ENCODE measurements around the gene UMOD. TPM values are rescaled to one million over a fixed set of nuclear protein-coding genes. Genes with fewer than 3 reads are reported as not detected.

Gene UMOD
- total and polyA plus RNA-seq, 2 donors (not counting 3 experiments of a cell fraction or from before 2014, with no cell fraction given) = not detected

GRCh38 chr16:20308266-20308665, 44.2 kb downstream of the UMOD start:
- H3K27ac ChIP-seq (ENCODE audit: insufficient read depth, low read depth, low read length) = no peak overlapping the region
- intact Hi-C loops (cut with micrococcal nuclease) (loop anchor here (10.0 kb wide), 1 partner anchor 323 kb away; no protein-coding TSS in a partner anchor), dilution Hi-C loops (cut with MboI; ENCODE audit: extremely low pct_ligation_motif_present, low sequenced_read_pairs) (no loop called here)
- no peaks in the 10 kb centered on the region for H3K79me2 ChIP-seq (ENCODE audit: control insufficient read depth, insufficient read depth, low read length)
- H3K4me3 ChIP-seq (replicated peaks in 1 of 3; ENCODE audit: insufficient read depth in 1 of 3, low read depth in 1 of 3, low read length in 3 of 3) = no peak overlapping the region
- ChIA-PET CTCF (no interaction called here), POLR2A (no interaction called here)
- H3K4me2 ChIP-seq (ENCODE audit: insufficient read depth, low read length) = no peak overlapping the region
- FAIRE-seq (no peak), DNase-seq (ENCODE audit: low read depth, low spot score) (no peak)
- H3K9me3 ChIP-seq (replicated peaks; ENCODE audit: control insufficient read depth, insufficient read depth, low read length) = no peaks in the 10 kb centered on the region
- no peaks in the 10 kb centered on the region for H3K36me3 ChIP-seq (ENCODE audit: control insufficient read depth in 2 of 2, extremely low read depth in 1 of 2, insufficient read depth in 2 of 2, low read length in 2 of 2)
- no peaks in the 10 kb centered on the region for H3K9me1 ChIP-seq (replicated peaks; ENCODE audit: control insufficient read depth, extremely low read depth, insufficient read depth, low read length)
- TF ChIP-seq, protein P1, sequence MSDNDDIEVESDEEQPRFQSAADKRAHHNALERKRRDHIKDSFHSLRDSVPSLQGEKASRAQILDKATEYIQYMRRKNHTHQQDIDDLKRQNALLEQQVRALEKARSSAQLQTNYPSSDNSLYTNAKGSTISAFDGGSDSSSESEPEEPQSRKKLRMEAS (IDR thresholded peaks at IDR 0.05; ENCODE audit: insufficient read depth, insufficient read length) = no peak
- TF ChIP-seq MYC (IDR thresholded peaks at IDR 0.05; ENCODE audit: low read depth, low read length) (no peak), GATA2 (IDR thresholded peaks at IDR 0.05; ENCODE audit: insufficient read depth, insufficient read length, low read depth, low read length) (no peak), EZH2 (IDR thresholded peaks at IDR 0.05; ENCODE audit: borderline replicate concordance, low read depth, low read length, severe bottlenecking) (no peak), FOS (IDR thresholded peaks at IDR 0.05; ENCODE audit: borderline replicate concordance, insufficient read depth, low read length) (no peak), JUN (IDR thresholded peaks at IDR 0.05; ENCODE audit: borderline replicate concordance, insufficient read depth, insufficient read length, low read depth) (no peak), POLR2AphosphoS5 (IDR thresholded peaks at IDR 0.05; ENCODE audit: insufficient read depth, low read depth, low read length) (no peak), CTCF (IDR thresholded peaks at IDR 0.05; ENCODE audit: extremely low read depth in 1 of 2, insufficient read depth in 1 of 2, low read depth in 1 of 2, low read length in 2 of 2) (no peak), POLR2A (IDR thresholded peaks at IDR 0.05; ENCODE audit: low read depth, low read length) (no peak)
- H3K4me1 ChIP-seq (ENCODE audit: control insufficient read depth, extremely low read depth, insufficient read depth, low read length) = no peaks in the 10 kb centered on the region
- no peak overlapping the region for H2AFZ ChIP-seq (ENCODE audit: low read depth, low read length)
- H3K27me3 ChIP-seq (ENCODE audit: control insufficient read depth in 2 of 2, insufficient read depth in 2 of 2, low read length in 2 of 2) = no peaks in the 10 kb centered on the region
- no TSS peak for BruUV-seq (replicated peaks)
- no peak overlapping the region for H3K9ac ChIP-seq (replicated peaks; ENCODE audit: extremely low read depth, insufficient read depth, low read length)
- no peaks in the 10 kb centered on the region for H4K20me1 ChIP-seq (replicated peaks; ENCODE audit: control insufficient read depth, extremely low read depth, insufficient read depth, low read length)
